Adrenal gland (tissue), 12 donors: Measurements from ENCODE around the gene CLDN24. TPM values are rescaled to one million over a fixed set of nuclear protein-coding genes. Genes with fewer than 3 reads are reported as not detected.

ENCODE experiments used
- DNase-seq, 7 donors: peaks; one replicate each; pipeline ENCODE4 v3.0.0-alpha.2; 2019 to 2020
- H3K27ac ChIP-seq, 5 donors: fragments of 200-600 bp; sonication (generic) in 4 of 5; 1 replicate in 3 of 5; 2 replicates in 2 of 5; pipeline versions ENCODE4 v1.5.1 to v1.8.0; 2016 to 2020; ENCODE audit warnings: mild to moderate bottlenecking in 1 of 5
- H3K27me3 ChIP-seq: fragments of 200-600 bp; 2 replicates; pipeline ENCODE4 v1.8.0; 2021
- H3K36me3 ChIP-seq, 2 donors: fragments of 200-600 bp; replicated peaks in 1 of 2; 1 replicate in 1 of 2; 2 replicates in 1 of 2; pipeline versions ENCODE4 v1.5.1 to v1.8.0; 2018 to 2022
- H3K4me1 ChIP-seq, 2 donors: fragments of 200-600 bp; replicated peaks in 1 of 2; 1 replicate in 1 of 2; 2 replicates in 1 of 2; pipeline versions ENCODE4 v1.5.1 to v1.8.0; 2018 to 2021
- H3K4me3 ChIP-seq, 4 donors: fragments of 200-600 bp; sonication (generic) in 3 of 4; one replicate each; pipeline ENCODE4 v1.5.1; 2016 to 2018
- H3K9me3 ChIP-seq, 3 donors: fragments of 200-600 bp; sonication (generic) in 1 of 3; replicated peaks in 1 of 3; 1 replicate in 2 of 3; 2 replicates in 1 of 3; pipeline versions ENCODE4 v1.5.1 to v1.8.0; 2016 to 2021
- CTCF ChIP-seq, 6 experiments: fragments of 450-650 bp in 4 of 6; fragments of 200-600 bp in 2 of 6; sonication (generic) in 1 of 6; IDR thresholded peaks; 1 replicate in 5 of 6; 2 replicates in 1 of 6; pipeline versions ENCODE4 v1.5.1 to v1.8.0; 2016 to 2021; ENCODE audit warnings: antibody characterized with exemption in 6 of 6, mild to moderate bottlenecking in 2 of 6, moderate library complexity in 1 of 6
- POLR2A ChIP-seq, 2 donors: fragments of 450-650 bp; IDR thresholded peaks; one replicate each; pipeline ENCODE4 v1.6.1; 2017; ENCODE audit warnings: antibody characterized with exemption in 2 of 2, mild to moderate bottlenecking in 2 of 2, moderate library complexity in 1 of 2
- WGBS, 4 donors: extraction: QIAGEN DNeasy Blood & Tissue Kit in 2 of 4; methylation state at CpG; one replicate each; pipeline versions ENCODE4 v1.1.5 to v1.1.7; 2013 to 2017; 5-methylcytosine and 5-hydroxymethylcytosine counted together
- intact Hi-C, 2 donors: fragments of 100-400 bp; cut with DNase I; formaldehyde crosslinking; loops; one replicate each; pipeline versions ENCODE4 v1.14.1 to v1.15.0; 2022 to 2023
- polyA plus RNA-seq, 3 donors: library from polyadenylated mRNA; stranded (reverse); fragments of 200-250 nt in 2 of 3; fragments of 350-450 nt in 1 of 3; fragmentation: Illumina TruSeq in 1 of 3; extraction: RNeasy Lipid Tissue Mini Kit (QIAGEN cat#74804) in 1 of 3; gene quantifications; one replicate each; pipeline ENCODE4 v1.2.3, GENCODE V29; 2013 to 2014
- total RNA-seq, 9 donors: library from RNA; depleted of rRNA in 4 of 9; stranded (reverse); fragments of >200 nt in 4 of 9; fragments of 120-200 nt in 1 of 9; fragmentation: NEBNext Ultra II Directional in 1 of 9; extraction: Animal tissue kit (Norgen Biotek cat#: 25700) in 1 of 9; gene quantifications; one replicate each; pipeline versions ENCODE4 v1.1.0 to v1.2.4, GENCODE V29; 2013 to 2023
- donor health status: healthy with polysubstance abuse.
- donor health status: Bipolar disorder and iron deficiency.
- donor health status: DM: yes; HTN: yes; CAD: no.
- donor health status: DM: no; HTN: no; CAD: no.
- donor health status: DM: no; HTN: no; CAD: no.
- donor health status: DM: yes; HTN: yes; CAD: no.

CLDN24 gene
- total and polyA plus RNA-seq, 12 donors = not detected

GRCh38 chr4:183314806-183315205 lies 7.4 kb downstream of the CLDN24 start:
- DNase-seq = no peak
- Histone ChIP-seq H3K4me3 (no peak overlapping the region), H3K4me1 (no peaks in the 10 kb centered on the region), H3K27ac (no peak overlapping the region), H3K9me3 (no peaks in the 10 kb centered on the region), H3K27me3 (no peaks in the 10 kb centered on the region), H3K36me3 (peaks cover 0 to 10% of the 10 kb centered on the region in 2 donors)
- TF ChIP-seq POLR2A (IDR thresholded peaks at IDR 0.05) (no peak), CTCF (IDR thresholded peaks at IDR 0.05) (no peak)
- 89 to 97% (median 93%) methylated on average over 9 of the region's 9 CpGs for WGBS, 4 donors
- intact Hi-C loops = no loop called here

DNA sequence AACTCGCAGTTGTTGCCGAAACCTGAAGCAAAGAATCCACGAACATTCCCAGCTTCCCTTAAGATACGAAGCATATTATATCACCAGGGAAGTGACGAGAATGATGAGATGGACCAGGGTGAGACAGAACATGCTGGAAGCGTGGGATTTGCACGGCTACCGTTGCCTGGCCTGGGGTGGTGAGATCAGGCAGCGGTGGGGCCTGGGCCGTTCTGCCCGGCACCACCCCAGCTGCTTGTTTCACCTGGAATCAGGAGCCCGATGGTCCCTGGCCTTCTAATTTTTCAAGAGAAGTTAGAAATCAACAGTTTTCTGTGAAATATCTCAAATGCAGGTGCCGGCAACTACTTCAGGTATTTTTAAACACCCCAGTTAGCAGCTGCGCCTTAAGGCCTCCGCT lies 7.9 kb downstream of the CLDN24 start:
- intact Hi-C loops = no loop called here
- TF ChIP-seq CTCF (IDR thresholded peaks at IDR 0.05) = no peak
- no peak overlapping the region for H3K27ac ChIP-seq
- no peaks in the 10 kb centered on the region for H3K4me1 ChIP-seq
- WGBS, 4 donors = 95 to 98% (median 97%) methylated on average over 15 of the region's 15 CpGs
- peaks cover 0 to 10% of the 10 kb centered on the region in 2 donors for H3K36me3 ChIP-seq
- no peaks in the 10 kb centered on the region for H3K27me3 ChIP-seq
- H3K9me3 ChIP-seq = no peaks in the 10 kb centered on the region
- no peak for DNase-seq
- no peak overlapping the region for H3K4me3 ChIP-seq

- H3K4me3 ChIP-seq = no peak overlapping the region
- intact Hi-C loops = no loop called here
- H3K4me1 ChIP-seq = no peaks in the 10 kb centered on the region
- H3K36me3 ChIP-seq = peaks cover 0 to 10% of the 10 kb centered on the region in 2 donors
- H3K27me3 ChIP-seq = no peaks in the 10 kb centered on the region
- 82 to 89% (median 87%) methylated on average over 5 of the region's 5 CpGs for WGBS, 4 donors
- DNase-seq = no peak
- no peak overlapping the region for H3K27ac ChIP-seq
- no peak for TF ChIP-seq POLR2A (IDR thresholded peaks at IDR 0.05)
- no peak for TF ChIP-seq CTCF (IDR thresholded peaks at IDR 0.05)
- H3K9me3 ChIP-seq = no peaks in the 10 kb centered on the region
Measured at GRCh38 chr4:183312841-183313240, 9.4 kb downstream of the CLDN24 start.

- intact Hi-C loops = no loop called here
- Histone ChIP-seq H3K27me3 (no peaks in the 10 kb centered on the region), H3K9me3 (no peaks in the 10 kb centered on the region), H3K36me3 (no peaks in the 10 kb centered on the region), H3K27ac (no peak overlapping the region), H3K4me1 (no peaks in the 10 kb centered on the region), H3K4me3 (no peak overlapping the region)
- TF ChIP-seq POLR2A (IDR thresholded peaks at IDR 0.05) (no peak), CTCF (IDR thresholded peaks at IDR 0.05) (no peak)
- WGBS, 4 donors = 88 to 93% (median 89%) methylated on average over 3 of the region's 3 CpGs
- DNase-seq = no peak
Measured at GRCh38 chr4:183306811-183307210, 15.4 kb downstream of the CLDN24 start.
